Measurements from ENCODE around the gene TYW3.

DNA sequence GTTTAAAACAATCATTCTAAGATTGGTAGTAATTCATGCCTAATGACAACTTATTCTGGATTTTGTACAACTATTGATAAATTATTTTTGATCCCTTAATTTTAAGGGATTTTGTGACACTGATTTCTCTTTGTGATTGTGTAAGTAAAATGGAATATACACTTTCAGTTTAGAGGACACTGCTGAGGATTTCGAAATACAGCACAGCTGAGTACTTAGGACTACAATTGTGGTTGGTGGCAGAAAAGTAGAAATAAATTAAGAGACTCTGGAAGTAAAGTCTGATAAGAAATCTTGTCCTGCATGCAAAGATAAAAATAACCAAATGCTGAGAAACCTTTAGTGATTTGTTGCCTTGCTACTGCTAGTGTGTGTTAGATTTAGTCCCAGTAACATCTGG, 40.0 kb downstream of the TYW3 start:
- no peak for TF ChIP-seq SUZ12 (IDR thresholded peaks at IDR 0.05; ENCODE audit: extremely low read depth, insufficient read depth, insufficient read length)
- TF ChIP-seq ZNF274 (IDR thresholded peaks at IDR 0.05; ENCODE audit: low read depth, low read length) = no peak

All from NT2/D1 (cell line).